ENCODE results near the gene NBEA.

DNA sequence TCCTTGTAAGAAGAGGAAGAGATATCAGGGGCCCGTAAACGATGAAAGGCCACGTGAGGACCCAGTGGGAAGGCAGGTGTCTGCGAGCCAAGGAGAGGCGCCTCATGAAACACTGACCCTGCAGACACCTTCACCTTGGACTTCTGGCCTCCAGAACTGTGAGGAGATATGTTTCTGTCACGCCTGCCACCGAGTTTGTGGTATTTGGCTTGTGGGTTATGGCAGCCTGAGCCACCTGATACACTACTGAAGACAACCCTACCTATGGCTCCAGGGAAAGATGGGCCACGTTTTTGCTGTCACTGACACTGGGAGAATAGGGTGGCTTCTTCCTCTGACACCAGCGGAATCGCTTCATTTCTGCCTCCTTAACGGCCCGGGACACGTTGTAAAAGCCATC lies 752.0 kb downstream of the NBEA start:
- no peak for TF ChIP-seq POLR2A (IDR thresholded peaks at IDR 0.05)
- TF ChIP-seq, protein P1, sequence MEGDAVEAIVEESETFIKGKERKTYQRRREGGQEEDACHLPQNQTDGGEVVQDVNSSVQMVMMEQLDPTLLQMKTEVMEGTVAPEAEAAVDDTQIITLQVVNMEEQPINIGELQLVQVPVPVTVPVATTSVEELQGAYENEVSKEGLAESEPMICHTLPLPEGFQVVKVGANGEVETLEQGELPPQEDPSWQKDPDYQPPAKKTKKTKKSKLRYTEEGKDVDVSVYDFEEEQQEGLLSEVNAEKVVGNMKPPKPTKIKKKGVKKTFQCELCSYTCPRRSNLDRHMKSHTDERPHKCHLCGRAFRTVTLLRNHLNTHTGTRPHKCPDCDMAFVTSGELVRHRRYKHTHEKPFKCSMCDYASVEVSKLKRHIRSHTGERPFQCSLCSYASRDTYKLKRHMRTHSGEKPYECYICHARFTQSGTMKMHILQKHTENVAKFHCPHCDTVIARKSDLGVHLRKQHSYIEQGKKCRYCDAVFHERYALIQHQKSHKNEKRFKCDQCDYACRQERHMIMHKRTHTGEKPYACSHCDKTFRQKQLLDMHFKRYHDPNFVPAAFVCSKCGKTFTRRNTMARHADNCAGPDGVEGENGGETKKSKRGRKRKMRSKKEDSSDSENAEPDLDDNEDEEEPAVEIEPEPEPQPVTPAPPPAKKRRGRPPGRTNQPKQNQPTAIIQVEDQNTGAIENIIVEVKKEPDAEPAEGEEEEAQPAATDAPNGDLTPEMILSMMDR (IDR thresholded peaks at IDR 0.05): no peak

All from vagina (tissue), 2 donors.